Mammary epithelial cell (primary cell): Measurements from ENCODE around the gene MYB.

Source experiments
- EZH2 ChIP-seq: IDR thresholded peaks from 2 replicates; pipeline ENCODE4 v1.6.1; 2012; ENCODE audit warnings: low read length, inconsistent platforms, borderline replicate concordance
- TF ChIP-seq, protein P1 (sequence below), 2 donors: IDR thresholded peaks in 1 of 2; conservative IDR thresholded peaks in 1 of 2; 2 replicates each; pipeline ENCODE4 v1.5.1; 2011 to 2012; ENCODE audit warnings: inconsistent platforms in 2 of 2, low read length in 2 of 2, mild to moderate bottlenecking in 2 of 2, control low read depth in 1 of 2, low read depth in 1 of 2; ENCODE audit not compliant: insufficient read depth in 1 of 2; ENCODE audit errors: extremely low read depth in 1 of 2

DNA sequence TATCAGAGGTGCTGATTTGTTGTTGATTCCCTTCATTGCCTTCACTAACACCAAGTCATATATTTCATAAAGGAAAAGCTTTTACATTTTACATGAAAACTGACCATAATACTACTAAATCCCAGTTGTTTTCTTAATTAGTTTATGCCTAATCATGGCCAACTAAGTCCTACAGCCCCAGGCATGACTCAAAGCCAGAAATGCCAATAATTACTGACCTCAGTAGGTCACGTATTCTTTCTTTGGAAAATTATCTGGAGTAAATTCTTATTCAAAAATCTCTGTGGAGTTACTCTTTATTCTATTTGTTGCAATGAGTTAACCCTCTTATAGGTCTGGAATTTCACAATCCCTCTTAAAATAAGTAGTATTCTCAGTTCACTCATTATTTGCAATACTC is 13.5 kb upstream of the MYB start:
- TF ChIP-seq, protein P1, sequence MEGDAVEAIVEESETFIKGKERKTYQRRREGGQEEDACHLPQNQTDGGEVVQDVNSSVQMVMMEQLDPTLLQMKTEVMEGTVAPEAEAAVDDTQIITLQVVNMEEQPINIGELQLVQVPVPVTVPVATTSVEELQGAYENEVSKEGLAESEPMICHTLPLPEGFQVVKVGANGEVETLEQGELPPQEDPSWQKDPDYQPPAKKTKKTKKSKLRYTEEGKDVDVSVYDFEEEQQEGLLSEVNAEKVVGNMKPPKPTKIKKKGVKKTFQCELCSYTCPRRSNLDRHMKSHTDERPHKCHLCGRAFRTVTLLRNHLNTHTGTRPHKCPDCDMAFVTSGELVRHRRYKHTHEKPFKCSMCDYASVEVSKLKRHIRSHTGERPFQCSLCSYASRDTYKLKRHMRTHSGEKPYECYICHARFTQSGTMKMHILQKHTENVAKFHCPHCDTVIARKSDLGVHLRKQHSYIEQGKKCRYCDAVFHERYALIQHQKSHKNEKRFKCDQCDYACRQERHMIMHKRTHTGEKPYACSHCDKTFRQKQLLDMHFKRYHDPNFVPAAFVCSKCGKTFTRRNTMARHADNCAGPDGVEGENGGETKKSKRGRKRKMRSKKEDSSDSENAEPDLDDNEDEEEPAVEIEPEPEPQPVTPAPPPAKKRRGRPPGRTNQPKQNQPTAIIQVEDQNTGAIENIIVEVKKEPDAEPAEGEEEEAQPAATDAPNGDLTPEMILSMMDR (conservative IDR thresholded peaks at IDR 0.05 in 1 of 2, IDR thresholded peaks at IDR 0.05 in 1 of 2; ENCODE audit: extremely low read depth in 1 of 2, insufficient read depth in 1 of 2, low read depth in 1 of 2, low read length in 2 of 2) = no peak
- TF ChIP-seq EZH2 = no peak
